GM23338 (cell line): ENCODE data around the gene ZNRF1.

Source experiments
- POLR2AphosphoS5 ChIP-seq: IDR thresholded peaks from 2 replicates; pipeline ENCODE4 v1.6.1; 2016; ENCODE audit warnings: antibody characterized with exemption, low read depth
- TF ChIP-seq, protein P1 (sequence below), 2 experiments: fragments of 200-600 bp in 1 of 2; sonication (generic) in 1 of 2; conservative IDR thresholded peaks; 2 replicates each; pipeline versions ENCODE4 v1.5.1 to v1.6.1; 2016 to 2017; ENCODE audit warnings: antibody characterized with exemption in 2 of 2, low read depth in 2 of 2, mild to moderate bottlenecking in 2 of 2, moderate library complexity in 1 of 2
- TF ChIP-seq, protein P2 (sequence below): IDR thresholded peaks from one replicate; pipeline ENCODE4 v1.6.1; 2018; ENCODE audit warnings: antibody characterized with exemption; ENCODE audit not compliant: unreplicated experiment

DNA sequence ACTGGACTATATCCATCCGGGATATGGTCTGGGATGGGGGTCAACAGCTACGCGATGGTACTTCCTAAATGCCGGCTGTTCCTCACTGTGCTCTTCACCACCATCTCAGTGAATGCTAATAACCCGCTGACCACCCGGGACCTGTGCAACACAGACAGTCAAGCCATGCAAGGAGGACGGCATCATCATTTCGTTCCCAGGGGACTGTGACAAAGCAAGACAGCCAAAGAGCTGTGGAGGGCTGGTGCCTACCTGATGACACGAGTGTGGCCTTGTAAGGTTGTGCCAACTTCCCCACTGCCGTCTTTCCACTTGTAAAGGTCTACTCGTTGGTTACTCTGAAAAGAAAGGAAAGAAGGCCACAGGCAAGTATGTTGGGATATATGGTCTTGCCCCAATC, 47.6 kb upstream of the ZNRF1 start:
- no peak for TF ChIP-seq POLR2AphosphoS5
- TF ChIP-seq, protein P1, sequence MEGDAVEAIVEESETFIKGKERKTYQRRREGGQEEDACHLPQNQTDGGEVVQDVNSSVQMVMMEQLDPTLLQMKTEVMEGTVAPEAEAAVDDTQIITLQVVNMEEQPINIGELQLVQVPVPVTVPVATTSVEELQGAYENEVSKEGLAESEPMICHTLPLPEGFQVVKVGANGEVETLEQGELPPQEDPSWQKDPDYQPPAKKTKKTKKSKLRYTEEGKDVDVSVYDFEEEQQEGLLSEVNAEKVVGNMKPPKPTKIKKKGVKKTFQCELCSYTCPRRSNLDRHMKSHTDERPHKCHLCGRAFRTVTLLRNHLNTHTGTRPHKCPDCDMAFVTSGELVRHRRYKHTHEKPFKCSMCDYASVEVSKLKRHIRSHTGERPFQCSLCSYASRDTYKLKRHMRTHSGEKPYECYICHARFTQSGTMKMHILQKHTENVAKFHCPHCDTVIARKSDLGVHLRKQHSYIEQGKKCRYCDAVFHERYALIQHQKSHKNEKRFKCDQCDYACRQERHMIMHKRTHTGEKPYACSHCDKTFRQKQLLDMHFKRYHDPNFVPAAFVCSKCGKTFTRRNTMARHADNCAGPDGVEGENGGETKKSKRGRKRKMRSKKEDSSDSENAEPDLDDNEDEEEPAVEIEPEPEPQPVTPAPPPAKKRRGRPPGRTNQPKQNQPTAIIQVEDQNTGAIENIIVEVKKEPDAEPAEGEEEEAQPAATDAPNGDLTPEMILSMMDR (conservative IDR thresholded peaks at IDR 0.05; ENCODE audit: low read depth in 2 of 2), result no peak
- TF ChIP-seq, protein P2, sequence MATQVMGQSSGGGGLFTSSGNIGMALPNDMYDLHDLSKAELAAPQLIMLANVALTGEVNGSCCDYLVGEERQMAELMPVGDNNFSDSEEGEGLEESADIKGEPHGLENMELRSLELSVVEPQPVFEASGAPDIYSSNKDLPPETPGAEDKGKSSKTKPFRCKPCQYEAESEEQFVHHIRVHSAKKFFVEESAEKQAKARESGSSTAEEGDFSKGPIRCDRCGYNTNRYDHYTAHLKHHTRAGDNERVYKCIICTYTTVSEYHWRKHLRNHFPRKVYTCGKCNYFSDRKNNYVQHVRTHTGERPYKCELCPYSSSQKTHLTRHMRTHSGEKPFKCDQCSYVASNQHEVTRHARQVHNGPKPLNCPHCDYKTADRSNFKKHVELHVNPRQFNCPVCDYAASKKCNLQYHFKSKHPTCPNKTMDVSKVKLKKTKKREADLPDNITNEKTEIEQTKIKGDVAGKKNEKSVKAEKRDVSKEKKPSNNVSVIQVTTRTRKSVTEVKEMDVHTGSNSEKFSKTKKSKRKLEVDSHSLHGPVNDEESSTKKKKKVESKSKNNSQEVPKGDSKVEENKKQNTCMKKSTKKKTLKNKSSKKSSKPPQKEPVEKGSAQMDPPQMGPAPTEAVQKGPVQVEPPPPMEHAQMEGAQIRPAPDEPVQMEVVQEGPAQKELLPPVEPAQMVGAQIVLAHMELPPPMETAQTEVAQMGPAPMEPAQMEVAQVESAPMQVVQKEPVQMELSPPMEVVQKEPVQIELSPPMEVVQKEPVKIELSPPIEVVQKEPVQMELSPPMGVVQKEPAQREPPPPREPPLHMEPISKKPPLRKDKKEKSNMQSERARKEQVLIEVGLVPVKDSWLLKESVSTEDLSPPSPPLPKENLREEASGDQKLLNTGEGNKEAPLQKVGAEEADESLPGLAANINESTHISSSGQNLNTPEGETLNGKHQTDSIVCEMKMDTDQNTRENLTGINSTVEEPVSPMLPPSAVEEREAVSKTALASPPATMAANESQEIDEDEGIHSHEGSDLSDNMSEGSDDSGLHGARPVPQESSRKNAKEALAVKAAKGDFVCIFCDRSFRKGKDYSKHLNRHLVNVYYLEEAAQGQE, result no peak
